ENCODE data around the gene KIAA1671. TPM values are rescaled to one million over a fixed set of nuclear protein-coding genes. Genes with fewer than 3 reads are reported as not detected.
A peak's percentile ranks its signal among the peaks of the same experiment; 100 is the strongest.

Gene KIAA1671
- polyA plus RNA-seq, 10 donors, result 18.9 to 40.3 (median 31.2) TPM

DNA sequence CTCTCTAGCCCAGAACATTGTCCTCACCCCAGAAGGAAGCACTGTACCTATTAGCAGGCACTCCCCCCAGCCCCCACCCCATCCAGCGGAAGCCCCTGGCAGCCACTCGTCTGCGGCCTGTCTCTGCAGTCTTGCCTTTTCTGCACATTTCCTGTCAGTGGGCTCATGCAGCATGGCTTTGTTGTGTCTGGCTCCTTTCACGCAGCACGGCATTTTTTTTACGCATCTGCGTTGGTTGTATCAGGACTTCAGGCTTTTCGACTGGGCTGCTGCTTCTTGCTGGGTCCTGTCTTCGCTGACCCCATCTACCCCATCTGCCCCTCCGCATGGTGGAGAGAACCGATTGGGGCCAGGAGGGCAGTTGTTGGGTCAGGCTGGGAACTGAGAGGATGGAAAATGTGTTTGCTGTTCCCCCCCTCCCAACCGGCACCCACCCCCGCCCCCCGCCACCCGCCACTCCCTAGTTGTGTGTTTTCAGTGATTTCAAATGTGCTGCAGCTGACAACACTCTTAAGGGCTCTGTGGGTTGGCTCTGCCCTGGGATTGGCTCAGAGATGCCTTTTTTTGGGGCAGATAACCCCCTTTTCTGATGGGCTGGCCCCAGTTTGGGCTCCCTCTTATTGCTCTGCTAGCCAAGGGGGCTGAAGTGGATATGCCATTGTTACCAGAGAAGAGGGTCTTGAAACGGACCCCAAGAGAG lies 110.0 kb downstream of the KIAA1671 start:
- no peak for DNase-seq

DNA sequence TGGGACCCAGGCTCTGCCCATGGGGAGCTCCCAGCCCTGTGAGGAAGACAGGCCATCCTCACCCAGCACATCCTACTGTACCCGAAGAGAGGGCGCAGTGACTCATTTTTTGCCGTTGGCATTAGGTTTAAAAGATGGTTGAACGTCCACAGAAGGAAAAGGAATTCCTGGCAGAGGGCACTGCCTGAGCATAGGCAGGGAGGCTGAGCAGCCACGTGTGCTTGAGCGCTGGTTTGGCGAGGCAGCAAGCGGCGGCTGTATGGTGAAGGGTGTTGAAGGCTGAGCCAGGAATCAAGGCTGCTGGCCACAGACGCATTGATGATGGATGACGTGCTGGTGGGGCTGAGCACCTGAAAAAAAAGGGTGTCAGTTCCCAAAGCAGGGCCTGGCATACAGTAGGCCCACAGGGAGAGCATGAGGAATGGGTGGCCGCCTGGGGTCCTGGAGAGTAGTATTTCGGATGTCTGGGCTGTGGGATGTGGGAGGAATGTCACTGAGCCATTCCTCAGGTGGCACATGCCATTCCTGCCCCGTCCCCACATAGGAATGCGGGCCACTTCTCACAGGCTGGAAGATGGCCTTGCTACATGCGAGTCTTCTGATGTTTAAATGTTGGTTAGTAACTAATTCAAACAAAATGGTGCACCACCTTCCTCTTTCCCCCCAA lies 112.5 kb downstream of the KIAA1671 start:
- no peak for DNase-seq

DNA sequence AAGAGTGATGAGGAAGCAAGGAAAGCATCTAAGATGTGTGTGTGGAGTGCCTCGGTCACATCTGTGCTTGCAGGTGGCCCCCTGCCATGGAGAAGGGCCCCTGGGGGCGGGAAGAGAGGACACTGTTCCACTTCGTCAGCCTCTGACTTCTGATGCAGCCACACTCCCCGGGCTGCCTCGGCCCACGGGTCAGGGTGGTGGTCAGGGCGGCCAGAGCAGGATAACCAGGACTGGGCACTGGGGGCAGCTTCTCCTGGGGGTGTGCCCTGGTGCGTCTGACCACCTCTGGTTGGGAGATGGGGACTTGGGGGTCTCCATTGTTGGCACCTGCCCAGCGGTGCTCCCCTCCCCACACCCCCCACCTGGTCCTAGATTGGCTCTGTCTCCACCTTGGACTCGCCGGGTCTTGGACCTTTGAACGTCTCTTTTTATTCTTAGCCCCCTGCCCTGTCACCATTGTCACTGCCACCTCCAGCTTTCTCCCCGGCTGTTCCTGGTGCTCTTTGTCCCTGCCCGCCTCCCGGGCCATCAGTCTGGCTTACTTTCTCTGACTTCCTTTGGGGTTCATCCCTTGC lies 114.4 kb downstream of the KIAA1671 start:
- DNase-seq, result no peak

DNA sequence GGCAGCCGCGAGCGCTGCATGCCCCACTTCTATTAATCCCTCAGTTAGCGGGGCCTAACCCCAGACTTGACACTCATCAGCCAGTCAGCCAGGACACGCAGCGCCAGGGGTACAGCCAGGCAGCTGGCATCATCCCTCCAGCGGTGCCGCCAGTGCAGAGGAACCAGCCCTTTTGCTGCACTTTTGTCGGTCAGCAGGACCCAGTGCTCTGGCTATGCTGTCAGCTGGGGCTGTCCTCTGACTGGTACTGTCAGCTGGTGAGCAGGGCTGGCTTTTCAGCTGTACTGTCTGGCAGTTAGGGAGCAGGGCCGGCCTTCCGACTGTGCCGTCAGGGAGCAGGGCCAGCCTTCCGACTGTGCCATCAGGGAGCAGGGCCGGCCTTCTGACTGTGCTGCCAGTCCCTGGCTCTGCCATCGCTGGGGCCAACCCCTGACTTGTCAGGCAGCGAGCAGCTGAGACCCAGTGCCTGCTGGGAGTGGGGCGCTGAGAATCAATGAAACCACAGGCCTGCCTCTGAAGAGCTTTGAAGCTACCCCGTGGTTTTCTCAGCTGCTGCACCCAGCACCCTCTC lies 115.4 kb downstream of the KIAA1671 start:
- DNase-seq, result peak in 2 of 3 donors; percentile 22 to 61

DNA sequence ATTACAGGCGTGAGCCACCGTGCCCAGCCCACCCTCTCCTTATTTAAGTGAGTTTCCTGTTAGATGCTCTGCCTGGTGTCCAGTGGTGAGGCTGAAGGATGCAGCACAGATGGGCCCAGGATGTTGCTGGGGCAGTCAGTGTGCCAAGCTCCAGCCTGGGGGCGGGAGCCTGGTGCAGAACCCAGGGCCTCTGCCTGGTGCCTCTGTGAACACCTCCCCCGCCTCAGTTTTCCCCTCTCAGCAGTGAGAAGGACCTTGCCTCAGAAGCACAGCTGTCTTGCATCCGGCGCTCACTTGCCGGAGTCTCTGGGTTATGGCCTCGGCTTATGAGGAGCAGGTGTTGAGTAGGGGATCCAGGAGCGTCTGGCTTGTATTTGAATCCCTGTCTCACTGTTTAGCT lies 116.2 kb downstream of the KIAA1671 start:
- no peak for DNase-seq

DNA sequence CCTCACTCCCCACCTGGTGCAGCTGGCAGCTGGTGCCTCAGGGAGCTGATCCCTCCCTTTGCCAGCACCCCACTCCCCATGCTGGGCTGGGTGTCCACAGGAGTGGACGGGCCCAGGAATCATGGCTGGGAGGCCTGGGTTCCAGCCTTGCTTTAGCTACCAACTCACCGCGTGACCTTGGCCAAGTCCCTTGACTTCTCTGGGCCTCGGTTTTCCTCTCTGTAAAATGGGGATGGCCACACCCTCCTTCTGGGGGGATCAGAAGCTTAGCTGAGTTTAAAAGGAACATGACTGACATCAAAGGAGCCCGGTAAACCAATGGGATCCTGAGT lies 116.9 kb downstream of the KIAA1671 start:
- DNase-seq, result no peak

DNA sequence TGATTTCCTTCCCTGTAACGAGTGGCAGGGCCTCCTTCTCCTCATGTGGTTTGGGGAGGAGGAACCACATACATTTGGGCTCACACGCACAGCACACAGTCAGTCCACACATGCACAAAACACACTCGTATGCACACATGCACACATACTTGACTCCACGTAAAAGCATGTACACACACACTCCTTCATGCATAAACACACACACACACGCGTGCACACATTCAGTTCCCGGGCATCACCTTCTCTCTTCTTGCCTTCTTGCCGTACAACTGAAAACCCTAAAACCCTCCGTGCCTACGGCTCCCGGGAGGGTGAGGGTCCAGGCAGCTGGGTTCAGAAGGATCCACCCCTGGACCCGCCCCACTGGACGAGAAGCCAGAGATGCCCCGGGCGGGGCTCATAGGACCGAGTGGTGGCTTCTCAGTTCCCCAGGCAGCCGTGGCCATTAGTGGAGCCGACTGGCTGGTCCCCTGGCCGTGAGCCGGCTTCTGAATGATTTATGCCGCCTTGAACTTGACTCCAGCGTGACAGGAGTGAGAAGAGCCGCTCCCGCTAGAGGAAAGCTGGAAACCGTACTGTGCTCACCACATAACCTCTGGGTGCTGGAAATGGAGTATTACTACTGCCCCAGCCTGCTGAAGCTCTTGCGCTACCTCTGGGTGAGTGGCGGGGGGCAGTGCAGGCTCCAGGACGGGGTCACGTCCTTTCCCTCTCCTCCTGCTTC lies 117.4 kb downstream of the KIAA1671 start:
- DNase-seq, result peak in 1 of 3 donors; percentile 45

DNA sequence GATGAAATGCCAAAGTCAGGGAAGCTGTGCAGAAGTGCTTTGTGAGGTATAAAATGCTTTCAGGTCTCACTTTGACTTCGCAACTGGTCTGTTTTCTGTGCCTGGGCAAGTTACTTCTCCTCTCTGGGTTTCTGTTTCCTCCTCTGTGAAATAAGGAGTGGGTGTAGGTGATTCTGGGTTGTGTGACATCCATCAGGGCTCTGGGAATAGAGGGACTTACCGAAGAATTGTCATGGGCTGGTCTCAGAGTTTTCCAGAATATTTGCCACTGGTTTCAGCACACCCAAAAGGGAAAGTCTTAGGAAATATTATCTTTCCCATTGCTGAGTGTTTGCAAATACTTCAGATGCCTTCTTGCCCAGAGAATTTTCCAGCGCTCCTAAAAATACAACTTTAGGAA lies 118.4 kb downstream of the KIAA1671 start:
- DNase-seq, result peak in 1 of 3 donors; percentile 17

DNA sequence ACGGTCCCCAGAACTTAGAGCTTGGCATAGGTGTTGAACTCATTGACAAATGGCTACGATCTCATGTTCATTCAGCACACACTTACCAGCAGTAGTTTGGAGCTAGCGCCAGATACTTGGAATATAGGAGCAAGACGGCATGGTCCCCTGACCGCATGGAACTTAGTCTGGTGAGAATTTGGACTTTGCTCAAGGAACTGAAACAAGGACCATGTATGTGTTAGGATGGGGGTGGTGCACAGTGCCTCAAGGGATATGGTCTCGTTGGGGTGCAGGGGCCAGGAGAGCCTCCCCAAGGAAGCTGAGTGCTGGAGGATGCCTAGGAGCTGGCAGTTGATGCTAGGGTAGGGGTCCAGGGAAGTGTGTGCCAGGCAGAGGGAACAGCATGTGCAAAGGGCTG lies 119.2 kb downstream of the KIAA1671 start:
- no peak for DNase-seq

DNA sequence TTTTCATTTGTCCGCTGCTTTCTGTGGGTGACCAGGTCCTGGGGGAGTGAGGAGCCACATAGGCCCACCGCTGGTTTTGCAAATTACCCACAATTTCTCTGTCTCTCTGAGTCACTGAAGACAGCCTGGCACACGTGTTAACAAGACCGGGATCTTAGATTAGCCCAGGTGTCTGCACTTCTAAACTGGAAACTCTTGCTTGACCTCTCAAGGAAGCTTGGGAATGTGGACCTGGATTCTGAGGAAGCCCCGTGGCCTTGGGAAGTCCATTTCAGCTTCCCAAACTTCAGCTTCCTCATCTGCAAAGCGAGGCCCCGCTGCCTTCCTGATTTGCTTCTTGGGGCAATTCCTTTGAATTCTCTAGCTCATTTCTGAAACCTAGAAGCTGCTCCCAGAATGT lies 119.9 kb downstream of the KIAA1671 start:
- no peak for DNase-seq

DNA sequence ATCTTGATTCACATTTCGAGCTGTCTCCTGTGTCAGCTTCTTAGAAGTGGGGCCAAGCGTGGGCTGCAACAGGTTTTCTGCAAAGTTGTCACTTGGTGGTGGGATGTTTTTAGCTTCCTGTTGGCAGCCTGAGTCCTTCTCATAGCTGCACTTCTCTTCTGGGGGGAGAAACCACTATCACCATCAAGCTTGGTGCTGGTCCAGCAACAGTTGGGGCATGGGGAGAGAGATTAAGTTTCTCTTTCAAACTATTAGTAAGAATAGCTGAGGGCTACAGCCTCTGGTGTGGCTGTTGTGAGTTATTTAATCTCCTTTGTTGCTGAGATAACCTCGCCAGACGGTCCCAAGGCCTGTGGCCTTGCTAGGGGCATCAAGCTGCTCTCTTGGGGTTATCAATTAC lies 123.8 kb downstream of the KIAA1671 start:
- no peak for DNase-seq

DNA sequence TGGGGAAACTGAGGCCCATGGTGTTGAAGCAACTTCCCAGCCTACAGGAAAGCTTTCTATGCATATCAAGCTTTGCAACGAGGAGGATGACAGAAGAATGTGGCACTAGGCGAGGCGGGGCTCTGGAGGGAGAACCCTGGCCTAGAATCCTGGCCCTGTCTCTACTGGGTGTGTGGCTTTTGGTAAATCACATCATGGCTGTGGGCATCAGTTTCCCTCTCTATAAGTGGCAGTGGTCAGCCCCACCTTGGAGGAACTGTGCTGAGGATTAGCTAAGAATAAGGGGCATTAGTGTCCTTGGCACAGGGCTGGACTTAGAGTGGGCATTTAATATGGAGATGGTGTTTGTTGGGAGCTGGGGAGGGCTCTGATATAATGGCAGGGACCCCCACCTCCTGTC lies 124.5 kb downstream of the KIAA1671 start:
- DNase-seq, result no peak

DNA sequence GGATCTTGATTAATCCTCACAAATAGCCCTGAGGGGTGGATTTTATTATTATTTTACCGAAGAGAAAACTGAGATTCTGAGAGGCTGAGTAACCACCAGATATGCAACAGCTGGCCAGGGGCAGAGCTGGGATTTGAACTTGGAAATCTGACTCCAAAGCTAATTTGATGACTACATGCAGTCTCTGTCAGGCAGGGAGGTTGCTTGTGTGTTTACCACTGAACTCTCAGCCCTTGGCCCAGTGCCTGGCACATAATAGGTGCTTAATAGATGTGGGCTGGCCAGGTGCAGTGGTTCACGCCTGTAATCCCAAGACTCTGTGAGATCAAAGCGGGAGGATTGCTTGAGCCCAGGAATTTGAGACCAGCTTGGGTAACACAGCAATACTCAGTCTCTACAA lies 125.4 kb downstream of the KIAA1671 start:
- DNase-seq, result no peak

DNA sequence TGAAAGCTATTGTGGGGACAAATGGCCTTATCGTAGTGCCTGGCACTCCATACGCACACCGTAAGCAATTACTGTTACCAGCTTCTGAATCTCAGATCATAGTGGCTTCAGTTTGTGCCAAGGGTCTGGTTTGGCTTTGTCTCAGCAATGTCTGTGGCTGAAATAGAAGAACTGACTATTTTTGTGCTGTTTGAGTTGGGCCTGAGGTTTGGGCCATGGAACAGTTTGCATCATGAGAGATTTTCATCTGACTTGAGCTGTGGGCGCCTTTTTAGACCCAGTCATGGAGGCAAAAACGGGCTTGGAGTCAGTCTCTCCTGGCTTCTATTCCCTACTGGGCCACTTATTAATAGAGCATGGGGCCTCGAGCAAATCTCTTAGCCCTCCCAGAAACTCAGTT lies 126.1 kb downstream of the KIAA1671 start:
- no peak for DNase-seq

DNA sequence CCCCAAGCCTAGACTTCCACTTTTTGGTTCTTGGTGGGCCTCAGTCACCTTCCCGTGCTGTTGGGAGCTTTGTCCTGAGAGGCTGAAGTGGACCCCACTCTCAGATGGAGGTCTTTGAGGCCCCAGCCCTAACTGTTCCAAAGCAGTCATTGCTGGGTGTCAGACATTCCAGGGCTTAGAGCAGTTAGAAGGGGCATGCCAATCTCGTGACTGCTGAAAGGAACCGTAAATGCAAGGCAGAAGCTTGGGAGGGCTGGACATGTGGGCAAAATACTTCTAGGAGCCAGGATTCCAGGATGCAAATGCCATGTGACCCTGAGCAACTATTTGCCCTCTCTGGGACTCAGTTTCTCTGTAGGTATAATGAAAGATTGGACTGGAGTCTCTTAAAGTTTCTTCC lies 128.3 kb downstream of the KIAA1671 start:
- no peak for DNase-seq

DNA sequence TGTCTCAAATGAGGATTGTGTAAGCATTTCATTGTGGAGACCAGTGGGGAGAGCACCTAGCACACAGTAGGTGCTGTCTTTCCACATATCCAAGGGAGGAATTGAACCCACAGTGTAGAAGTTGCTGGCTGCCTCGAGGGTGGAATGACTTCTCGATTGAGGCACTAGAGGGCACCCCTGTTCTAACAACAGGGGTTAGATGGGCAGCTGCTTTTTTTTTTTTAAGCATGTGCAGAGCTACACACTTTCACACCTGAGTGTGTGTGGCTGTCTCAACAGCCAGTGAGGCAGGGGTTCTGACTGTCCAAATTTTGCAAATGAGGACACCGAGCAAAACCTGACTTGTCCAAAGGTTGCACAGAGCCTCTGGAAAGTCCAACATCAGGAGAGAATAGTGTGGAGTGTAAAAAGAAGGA lies 128.9 kb downstream of the KIAA1671 start:
- peak in 1 of 3 donors; percentile 27 for DNase-seq

DNA sequence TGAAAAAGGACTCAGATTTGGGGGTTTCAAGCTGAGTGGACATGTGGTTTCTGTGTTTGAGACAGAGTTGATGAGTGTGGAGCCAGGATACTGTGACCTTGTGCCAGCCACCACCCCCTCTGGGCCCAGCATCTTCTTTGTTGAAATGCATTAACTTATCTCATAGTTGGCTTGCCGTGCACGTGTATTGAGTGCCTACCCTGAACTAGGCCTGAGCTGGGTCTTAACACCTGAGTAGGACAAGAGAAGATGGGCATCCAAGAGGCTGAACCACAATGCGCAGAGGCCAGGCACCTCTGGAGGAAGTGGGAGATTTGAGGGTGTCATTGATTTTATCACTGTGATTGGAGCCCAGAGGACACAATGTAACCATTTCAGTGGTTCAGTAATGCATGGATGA lies 129.6 kb downstream of the KIAA1671 start:
- no peak for DNase-seq

DNA sequence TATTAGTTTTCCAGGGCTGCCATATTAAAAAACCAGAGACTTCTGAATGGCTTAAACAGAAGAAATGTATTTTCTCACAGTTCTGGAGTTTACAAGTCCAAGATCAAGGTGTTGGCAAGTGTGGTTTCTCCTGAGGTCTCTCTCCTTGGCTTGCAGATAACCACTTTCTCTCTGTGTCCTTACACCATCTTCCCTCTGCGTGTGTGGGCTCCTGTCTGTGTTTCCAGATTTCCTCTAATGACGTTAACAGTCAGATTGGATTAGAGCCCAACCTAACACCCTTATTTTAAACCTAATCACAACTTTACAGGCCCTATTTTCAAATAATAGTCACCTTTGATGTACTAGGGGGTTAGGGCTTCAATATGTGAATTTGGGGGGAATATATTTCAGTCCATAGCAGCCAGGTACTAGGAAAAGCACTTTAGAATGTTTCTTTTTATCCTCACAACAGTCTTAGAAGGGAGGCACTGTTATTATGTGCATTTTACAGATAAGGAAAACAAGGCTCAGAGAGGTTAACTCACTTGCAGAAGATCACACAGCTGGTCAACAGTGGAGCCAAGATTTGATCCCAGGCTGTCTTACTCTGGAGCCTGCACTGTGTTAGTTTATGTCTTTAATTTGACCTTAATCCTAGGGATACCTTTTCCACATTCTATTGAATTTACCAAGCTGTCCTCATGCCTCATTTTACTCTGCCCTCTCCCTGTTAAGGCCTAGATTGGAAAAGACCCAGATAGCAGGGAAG lies 130.7 kb downstream of the KIAA1671 start:
- no peak for DNase-seq

DNA sequence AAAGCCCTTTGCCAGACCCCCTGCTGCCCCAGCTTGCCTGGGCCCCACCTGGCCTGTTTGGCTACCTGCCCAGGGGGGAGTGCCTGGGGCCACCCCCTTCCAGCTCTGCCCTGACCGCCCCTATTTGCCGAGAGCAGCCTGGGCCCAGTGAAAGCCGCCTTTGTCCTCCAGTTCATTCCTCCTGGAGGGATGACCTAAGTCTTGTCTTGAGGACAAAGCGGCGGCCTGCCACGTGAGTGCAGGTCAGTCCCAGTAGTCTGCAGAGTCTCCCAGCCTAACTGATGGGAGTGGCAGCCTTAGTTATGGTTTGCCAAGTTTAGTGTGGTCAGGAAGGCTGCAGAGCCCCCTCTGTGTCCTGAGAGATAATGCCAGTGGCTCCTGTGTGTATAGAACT lies 131.3 kb downstream of the KIAA1671 start:
- no peak for DNase-seq

DNA sequence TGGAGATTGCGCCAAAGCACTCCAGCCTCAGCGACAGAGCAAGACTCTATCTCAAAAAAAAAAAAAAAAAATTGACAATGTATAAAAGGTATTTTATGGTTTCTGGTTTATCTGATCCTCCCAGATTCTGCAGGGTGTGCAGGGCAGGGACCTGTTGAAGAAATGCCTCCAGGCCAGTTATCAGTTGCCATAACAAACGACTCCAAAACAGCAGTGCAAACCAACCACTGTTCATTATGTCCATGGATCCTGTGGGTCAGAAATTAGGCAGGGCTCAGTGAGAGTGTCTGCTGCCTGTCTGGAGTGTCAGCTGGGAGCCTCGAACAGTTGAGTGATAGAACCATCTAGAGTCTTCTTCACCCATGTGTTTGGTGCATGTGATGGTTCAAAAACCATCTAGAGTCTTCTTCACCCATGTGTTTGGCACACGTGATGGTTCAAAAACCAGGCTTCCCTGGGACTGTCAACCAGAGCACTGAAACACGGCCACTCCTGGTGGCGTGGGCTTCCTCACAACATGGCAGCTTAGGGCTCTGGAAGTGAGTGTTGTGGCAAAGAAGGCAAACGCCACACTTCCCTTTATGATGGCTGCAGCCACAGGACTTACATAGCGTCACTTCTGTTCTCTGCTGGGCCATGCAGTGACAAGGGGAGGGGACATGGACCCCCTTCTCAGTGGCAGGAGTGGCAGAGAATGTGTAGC lies 132.0 kb downstream of the KIAA1671 start:
- no peak for DNase-seq

DNA sequence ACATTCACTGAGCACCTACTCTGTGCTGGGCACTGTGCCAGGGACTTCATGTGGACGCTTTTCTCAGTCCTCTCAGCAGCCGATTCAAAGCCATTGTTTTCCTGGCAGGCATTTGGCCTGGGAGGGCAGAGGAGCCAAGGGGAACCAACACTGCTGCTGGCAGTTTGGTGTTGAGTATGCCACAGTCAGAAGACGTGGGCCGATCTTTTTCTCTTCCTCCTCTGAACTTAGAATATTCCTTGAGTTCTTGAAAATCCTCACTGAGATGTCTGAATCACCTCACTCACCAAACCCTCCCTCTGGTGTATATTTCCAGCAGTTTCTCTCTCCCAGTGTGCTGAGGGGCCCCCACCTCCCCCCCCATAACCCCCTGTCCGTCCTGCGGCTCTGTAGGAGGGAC lies 132.6 kb downstream of the KIAA1671 start:
- no peak for DNase-seq
